Osteocyte (in vitro differentiated cells): ENCODE data around the gene DROSHA. TPM values are rescaled to one million over a fixed set of nuclear protein-coding genes. Genes with fewer than 3 reads are reported as not detected.

Experiments
- DNase-seq: peaks from one replicate; pipeline ENCODE4 v3.0.0; 2021; ENCODE audit warnings: mixed read lengths; ENCODE audit not compliant: unreplicated experiment; ENCODE audit errors: extremely low spot score
- H3K27ac Mint-ChIP-seq: one replicate; pipeline ENCODE4 v1.8.0; 2021; ENCODE audit warnings: mild to moderate bottlenecking, mixed read lengths; ENCODE audit not compliant: unreplicated experiment
- H3K27me3 Mint-ChIP-seq: one replicate; pipeline ENCODE4 v1.8.0; 2021; ENCODE audit warnings: mixed read lengths; ENCODE audit not compliant: unreplicated experiment
- H3K36me3 Mint-ChIP-seq: one replicate; pipeline ENCODE4 v1.8.0; 2021; ENCODE audit warnings: mixed read lengths; ENCODE audit not compliant: unreplicated experiment
- H3K4me1 Mint-ChIP-seq: one replicate; pipeline ENCODE4 v1.8.0; 2021; ENCODE audit warnings: mixed read lengths; ENCODE audit not compliant: unreplicated experiment
- H3K4me3 Mint-ChIP-seq: one replicate; pipeline ENCODE4 v1.8.0; 2021; ENCODE audit warnings: mild to moderate bottlenecking, moderate library complexity, mixed read lengths; ENCODE audit not compliant: unreplicated experiment
- H3K9me3 Mint-ChIP-seq: one replicate; pipeline ENCODE4 v1.8.0; 2021; ENCODE audit warnings: mixed read lengths; ENCODE audit not compliant: unreplicated experiment
- total RNA-seq: library from RNA; stranded (reverse); gene quantifications from 2 replicates; pipeline ENCODE4 v1.2.1, GENCODE V29; 2021
- TF ChIP-seq, protein P1 (sequence below): fragments of 200-600 bp; sonication (generic); IDR thresholded peaks from 2 replicates; pipeline ENCODE4 v1.5.0; 2021; ENCODE audit warnings: antibody characterized with exemption, mild to moderate bottlenecking, moderate library complexity

Gene DROSHA
- total RNA-seq, 1 donor from 2014 or later: 70.9 TPM

DNA sequence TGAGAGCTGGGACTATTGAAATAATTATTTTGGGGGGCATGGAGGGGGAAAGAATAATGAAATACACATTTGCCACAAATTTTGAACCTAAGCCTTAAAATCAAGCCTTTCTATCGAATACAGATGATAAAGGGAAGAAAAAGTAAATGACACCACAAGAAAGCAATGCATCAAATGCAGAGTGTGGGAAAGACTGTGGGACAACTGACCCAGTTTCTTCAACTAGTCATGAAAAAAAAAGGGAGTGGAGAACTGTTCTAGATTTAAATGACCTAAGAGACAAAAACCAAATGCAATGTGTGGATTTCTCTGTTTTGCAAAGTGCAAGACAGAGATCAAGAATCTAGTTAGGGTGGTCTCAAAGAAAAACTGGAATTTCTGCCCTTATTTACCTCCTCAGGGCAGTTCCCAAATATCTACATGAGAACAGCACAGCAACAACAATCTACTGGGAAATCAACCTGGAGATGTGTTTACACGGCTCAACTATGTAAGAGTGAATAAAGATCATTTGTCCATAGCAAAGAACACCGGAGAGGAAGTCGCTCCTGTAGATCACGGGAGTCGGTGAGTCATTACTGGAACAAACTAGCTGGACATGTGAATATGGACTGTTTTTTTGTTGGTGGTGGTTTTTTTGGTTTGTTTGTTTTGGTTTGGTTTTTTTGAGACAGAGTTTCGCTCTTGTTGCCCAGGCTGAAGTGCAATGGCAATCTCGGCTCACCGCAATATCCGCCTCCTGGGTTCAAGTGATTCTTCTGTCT is 145.9 kb downstream of the DROSHA start:
- Mint-ChIP-seq H3K9me3 (peaks cover 18% of the 10 kb centered on the region), H3K4me3 (no peak overlapping the region), H3K27ac (no peak overlapping the region), H3K27me3 (no peaks in the 10 kb centered on the region), H3K4me1 (peaks cover 16% of the 10 kb centered on the region), H3K36me3 (no peaks in the 10 kb centered on the region)
- TF ChIP-seq, protein P1, sequence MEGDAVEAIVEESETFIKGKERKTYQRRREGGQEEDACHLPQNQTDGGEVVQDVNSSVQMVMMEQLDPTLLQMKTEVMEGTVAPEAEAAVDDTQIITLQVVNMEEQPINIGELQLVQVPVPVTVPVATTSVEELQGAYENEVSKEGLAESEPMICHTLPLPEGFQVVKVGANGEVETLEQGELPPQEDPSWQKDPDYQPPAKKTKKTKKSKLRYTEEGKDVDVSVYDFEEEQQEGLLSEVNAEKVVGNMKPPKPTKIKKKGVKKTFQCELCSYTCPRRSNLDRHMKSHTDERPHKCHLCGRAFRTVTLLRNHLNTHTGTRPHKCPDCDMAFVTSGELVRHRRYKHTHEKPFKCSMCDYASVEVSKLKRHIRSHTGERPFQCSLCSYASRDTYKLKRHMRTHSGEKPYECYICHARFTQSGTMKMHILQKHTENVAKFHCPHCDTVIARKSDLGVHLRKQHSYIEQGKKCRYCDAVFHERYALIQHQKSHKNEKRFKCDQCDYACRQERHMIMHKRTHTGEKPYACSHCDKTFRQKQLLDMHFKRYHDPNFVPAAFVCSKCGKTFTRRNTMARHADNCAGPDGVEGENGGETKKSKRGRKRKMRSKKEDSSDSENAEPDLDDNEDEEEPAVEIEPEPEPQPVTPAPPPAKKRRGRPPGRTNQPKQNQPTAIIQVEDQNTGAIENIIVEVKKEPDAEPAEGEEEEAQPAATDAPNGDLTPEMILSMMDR: no peak
- no peak for DNase-seq

DNA sequence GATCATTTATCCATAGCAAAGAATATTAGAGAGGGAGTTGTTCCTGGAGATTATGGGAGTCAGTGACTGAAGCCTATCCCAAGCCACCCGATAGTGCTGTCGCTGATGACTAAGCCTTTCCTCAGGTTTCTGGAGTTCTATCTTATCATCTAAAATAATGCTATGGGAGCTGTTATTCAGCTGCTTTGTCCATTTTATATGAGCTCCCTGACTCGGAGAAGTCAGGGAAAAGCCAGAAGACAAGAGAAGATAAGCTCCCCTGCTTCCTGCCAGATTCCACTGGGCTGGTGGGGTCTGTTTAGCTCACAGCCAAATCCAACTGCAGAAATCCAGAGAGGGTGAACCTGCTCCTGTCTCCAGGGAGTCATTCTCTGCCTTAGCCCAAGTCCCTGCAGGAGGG is 148.2 kb downstream of the DROSHA start:
- H3K4me3 Mint-ChIP-seq: no peak overlapping the region
- no peaks in the 10 kb centered on the region for H3K27me3 Mint-ChIP-seq
- no peaks in the 10 kb centered on the region for H3K36me3 Mint-ChIP-seq
- no peak overlapping the region for H3K27ac Mint-ChIP-seq
- no peak for DNase-seq
- peaks cover 14% of the 10 kb centered on the region for H3K9me3 Mint-ChIP-seq
- TF ChIP-seq, protein P1: no peak
- peaks cover 16% of the 10 kb centered on the region for H3K4me1 Mint-ChIP-seq

DNA sequence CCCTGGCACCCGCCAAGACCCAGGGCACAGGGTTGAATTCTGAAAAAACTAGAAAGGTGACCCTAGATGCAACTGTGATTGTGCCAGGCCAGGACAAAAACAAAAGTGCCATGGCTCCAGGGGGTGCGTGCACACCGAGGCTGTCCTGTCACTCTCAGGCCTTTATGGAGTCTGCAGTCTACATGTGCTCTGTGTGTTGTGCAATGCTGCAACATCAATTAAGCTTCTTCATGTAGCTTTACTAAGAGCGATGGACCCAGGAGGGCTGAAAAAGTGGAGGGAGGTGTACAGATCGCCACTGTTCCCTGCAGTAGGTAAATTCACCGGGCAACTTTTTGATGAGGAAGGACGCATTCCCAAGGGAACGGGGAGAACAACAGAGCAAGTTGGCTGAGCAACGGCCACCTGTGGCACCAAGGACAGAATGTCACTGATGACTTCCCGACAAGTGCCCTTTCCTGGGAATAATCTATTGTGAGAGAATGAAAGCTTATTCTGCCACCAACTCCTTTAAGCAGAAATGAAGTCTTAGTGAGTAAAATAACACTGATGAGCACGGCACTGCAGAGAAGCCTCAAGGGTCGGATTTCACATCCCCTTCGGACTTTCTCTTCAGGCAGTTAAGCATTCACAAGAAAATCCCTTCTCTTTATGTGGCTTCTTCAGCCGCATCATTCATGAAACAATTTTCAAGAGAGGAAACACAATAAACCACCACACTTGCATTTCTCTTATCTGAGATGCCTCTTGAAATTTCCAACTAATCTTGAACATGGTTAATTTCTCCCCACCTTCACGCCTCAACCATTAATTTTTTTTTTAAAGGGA is 149.6 kb downstream of the DROSHA start:
- Mint-ChIP-seq H3K27ac (no peak overlapping the region), H3K4me1 (peaks cover 16% of the 10 kb centered on the region), H3K4me3 (peak overlapping the region; percentile 9), H3K9me3 (peaks cover 3% of the 10 kb centered on the region), H3K27me3 (no peaks in the 10 kb centered on the region), H3K36me3 (no peaks in the 10 kb centered on the region)
- no peak for DNase-seq
- TF ChIP-seq, protein P1: no peak

DNA sequence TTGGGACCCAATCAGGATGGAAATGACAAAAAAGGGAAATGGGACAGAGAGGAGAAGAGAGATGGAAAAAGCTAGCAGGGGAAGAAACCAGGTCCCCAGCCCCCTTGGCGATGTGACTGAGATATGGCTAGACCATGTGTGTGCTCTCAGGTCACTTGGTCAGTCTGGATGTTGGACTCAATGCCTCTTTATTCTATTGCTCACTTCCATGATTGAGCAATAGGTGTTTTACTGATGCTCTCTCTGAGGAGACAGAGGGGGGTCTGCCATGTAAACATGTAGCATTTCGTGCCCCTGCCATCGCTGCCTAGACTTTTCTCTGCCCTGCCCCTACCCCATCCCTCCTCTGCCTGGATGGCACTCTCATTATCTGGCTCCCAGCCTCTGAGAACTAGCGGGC is 150.6 kb downstream of the DROSHA start:
- no peak for DNase-seq
- Mint-ChIP-seq H3K4me1 (peaks cover 18% of the 10 kb centered on the region), H3K27me3 (no peaks in the 10 kb centered on the region), H3K36me3 (no peaks in the 10 kb centered on the region), H3K4me3 (no peak overlapping the region), H3K27ac (no peak overlapping the region), H3K9me3 (no peaks in the 10 kb centered on the region)
- TF ChIP-seq, protein P1: no peak

DNA sequence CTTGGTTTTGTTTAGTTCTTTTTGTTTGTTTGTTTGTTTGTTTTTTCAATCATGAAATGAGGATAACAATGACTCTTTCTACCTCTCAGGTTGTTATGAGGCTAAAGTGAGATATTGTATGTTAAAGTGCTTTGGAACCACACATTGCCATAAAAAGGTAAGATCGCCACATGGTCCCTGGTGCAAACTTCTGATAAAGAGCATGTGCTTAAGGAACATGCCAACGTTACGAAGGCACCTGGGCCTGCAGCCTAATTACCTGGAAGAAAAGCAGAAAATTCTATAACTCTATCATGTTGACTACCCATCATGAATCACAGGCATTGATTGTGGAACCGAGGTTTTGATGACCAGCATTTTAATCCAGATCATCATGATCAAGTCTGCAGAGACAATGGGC is 151.8 kb downstream of the DROSHA start:
- Mint-ChIP-seq H3K4me3 (no peak overlapping the region), H3K36me3 (no peaks in the 10 kb centered on the region), H3K27me3 (no peaks in the 10 kb centered on the region), H3K9me3 (no peaks in the 10 kb centered on the region), H3K27ac (no peak overlapping the region), H3K4me1 (peaks cover 18% of the 10 kb centered on the region)
- no peak for DNase-seq
- TF ChIP-seq, protein P1: no peak
